HG03520 (cell line): ENCODE data around the gene FAM32A.

Experiments
- ATAC-seq: cut with Tn5 transposase; IDR thresholded peaks from one replicate; pipeline ENCODE4 v1.9.1; 2021; ENCODE audit warnings: mild to moderate bottlenecking, moderate library complexity; ENCODE audit not compliant: unreplicated experiment

FAM32A gene

GRCh38 chr19:16185123-16185767, at the start of gene FAM32A:
FAM32A (plus strand) TSS chr19:16185410; CDS start chr19:16185443, 33 bp downstream.
- peak; percentile 80 for ATAC-seq

GRCh38 chr19:16135430-16136127, 49.6 kb upstream of the FAM32A start:
- ATAC-seq: no peak

GRCh38 chr19:16136185-16136999, 48.8 kb upstream of the FAM32A start:
- ATAC-seq: no peak

GRCh38 chr19:16139752-16140151, 45.5 kb upstream of the FAM32A start:
- ATAC-seq: no peak

GRCh38 chr19:16141043-16141442, 44.2 kb upstream of the FAM32A start:
- no peak for ATAC-seq

GRCh38 chr19:16142032-16142580, 43.1 kb upstream of the FAM32A start:
- no peak for ATAC-seq

- peak; percentile 58 for ATAC-seq
Measured at GRCh38 chr19:16143399-16144215, 41.6 kb upstream of the FAM32A start, which contains the start of gene HSH2D. HSH2D (plus strand) TSS chr19:16143685; CDS start chr19:16148751, 5,066 bp downstream.

GRCh38 chr19:16144216-16144581, 41.0 kb upstream of the FAM32A start:
- no peak for ATAC-seq

GRCh38 chr19:16146112-16146511, 39.1 kb upstream of the FAM32A start:
- no peak for ATAC-seq

- ATAC-seq: no peak
Measured at GRCh38 chr19:16148443-16149229, 36.6 kb upstream of the FAM32A start.

GRCh38 chr19:16153582-16154336, 31.5 kb upstream of the FAM32A start:
- ATAC-seq: no peak

GRCh38 chr19:16154557-16154956, 30.7 kb upstream of the FAM32A start:
- no peak for ATAC-seq

- ATAC-seq: no peak
Measured at GRCh38 chr19:16155128-16155527, 30.1 kb upstream of the FAM32A start.

- no peak for ATAC-seq
Measured at GRCh38 chr19:16156904-16157303, 28.3 kb upstream of the FAM32A start.

GRCh38 chr19:16157601-16158000, 27.6 kb upstream of the FAM32A start:
- ATAC-seq: no peak

GRCh38 chr19:16159655-16160054, 25.6 kb upstream of the FAM32A start:
- ATAC-seq: no peak

- ATAC-seq: no peak
Measured at GRCh38 chr19:16160445-16160942, 24.7 kb upstream of the FAM32A start.

- ATAC-seq: no peak
Measured at GRCh38 chr19:16160943-16161560, 24.2 kb upstream of the FAM32A start.
